Measurements from ENCODE around the gene SIMC1. TPM values are rescaled to one million over a fixed set of nuclear protein-coding genes. Genes with fewer than 3 reads are reported as not detected.

Gene SIMC1
- total RNA-seq, 1 donor from 2014 or later: 11.5 TPM

GRCh38 chr5:176386491-176386890, 148.3 kb downstream of the SIMC1 start:
- Histone ChIP-seq H3K36me3 (ENCODE audit: control insufficient read depth, insufficient read depth, low read length) (peaks cover 3% of the 10 kb centered on the region), H3K4me3 (ENCODE audit: low read depth, low read length) (no peak overlapping the region), H3K27me3 (ENCODE audit: control insufficient read depth, insufficient read depth, low read length) (no peaks in the 10 kb centered on the region)
- no peak for TF ChIP-seq CTCF (IDR thresholded peaks at IDR 0.05; ENCODE audit: insufficient read depth, low read length, poor library complexity, severe bottlenecking)
- DNase-seq (ENCODE audit: low read depth): no peak

GRCh38 chr5:176387384-176387925, 149.2 kb downstream of the SIMC1 start:
- Histone ChIP-seq H3K4me3 (ENCODE audit: low read depth, low read length) (peak overlapping the region; percentile 99), H3K27me3 (ENCODE audit: control insufficient read depth, insufficient read depth, low read length) (no peaks in the 10 kb centered on the region), H3K36me3 (ENCODE audit: control insufficient read depth, insufficient read depth, low read length) (peaks cover 5% of the 10 kb centered on the region)
- DNase-seq (ENCODE audit: low read depth): no peak
- TF ChIP-seq CTCF (IDR thresholded peaks at IDR 0.05; ENCODE audit: insufficient read depth, low read length, poor library complexity, severe bottlenecking): no peak

GRCh38 chr5:176388003-176388443, 149.8 kb downstream of the SIMC1 start:
- no peak for DNase-seq (ENCODE audit: low read depth)
- no peak for TF ChIP-seq CTCF (IDR thresholded peaks at IDR 0.05; ENCODE audit: insufficient read depth, low read length, poor library complexity, severe bottlenecking)
- Histone ChIP-seq H3K36me3 (ENCODE audit: control insufficient read depth, insufficient read depth, low read length) (peaks cover 5% of the 10 kb centered on the region), H3K27me3 (ENCODE audit: control insufficient read depth, insufficient read depth, low read length) (no peaks in the 10 kb centered on the region), H3K4me3 (ENCODE audit: low read depth, low read length) (peak overlapping the region; percentile 99)

- peaks cover 2% of the 10 kb centered on the region for H3K36me3 ChIP-seq (ENCODE audit: control insufficient read depth, insufficient read depth, low read length)
- H3K4me3 ChIP-seq (ENCODE audit: low read depth, low read length): peak within 1 kb of the TSS; percentile 99
- no peaks in the 10 kb centered on the region for H3K27me3 ChIP-seq (ENCODE audit: control insufficient read depth, insufficient read depth, low read length)
- no peak for TF ChIP-seq CTCF (IDR thresholded peaks at IDR 0.05; ENCODE audit: insufficient read depth, low read length, poor library complexity, severe bottlenecking)
- DNase-seq (ENCODE audit: low read depth): peak; percentile 94
Observed at GRCh38 chr5:176388444-176389134, 150.4 kb downstream of the SIMC1 start, which contains the start of the genes HIGD2A and NOP16. Gene HIGD2A, plus strand, starts transcription at chr5:176388751. Its CDS starts 69 bp downstream, at chr5:176388820. Gene NOP16, minus strand, starts transcription at chr5:176388598. Its CDS starts 59 bp downstream, at chr5:176388539.

GRCh38 chr5:176389135-176390123, 151.2 kb downstream of the SIMC1 start:
- no peak for TF ChIP-seq CTCF (IDR thresholded peaks at IDR 0.05; ENCODE audit: insufficient read depth, low read length, poor library complexity, severe bottlenecking)
- DNase-seq (ENCODE audit: low read depth): no peak
- no peaks in the 10 kb centered on the region for H3K27me3 ChIP-seq (ENCODE audit: control insufficient read depth, insufficient read depth, low read length)
- H3K4me3 ChIP-seq (ENCODE audit: low read depth, low read length): peak overlapping the region; percentile 99
- H3K36me3 ChIP-seq (ENCODE audit: control insufficient read depth, insufficient read depth, low read length): peaks cover 2% of the 10 kb centered on the region
